GM12878 (cell line): ENCODE measurements around the gene RAB3B. TPM values are rescaled to one million over a fixed set of nuclear protein-coding genes. Genes with fewer than 3 reads are reported as not detected.

ENCODE experiments used
- ATAC-seq: fragments of 200-7000 bp; cut with Tn5 transposase; 3 replicates; pipeline ENCODE4 v1.9.1; 2020; ENCODE audit warnings: mild to moderate bottlenecking, moderate library complexity
- BruUV-seq: library from RNA; stranded (reverse); fragments of 400-500 nt; replicated peaks from 2 replicates; lab custom pipeline; 2021; lab: Mats Ljungman, UMichigan
- CTCF ChIA-PET: fragments of 300-600 bp; sonication (Branson Sonifier 250); formaldehyde crosslinking; extraction: SDS; loops from one replicate; lab custom pipeline; 2021; ENCODE audit warnings: inconsistent platforms; lab: Yijun Ruan, JAX
- POLR2A ChIA-PET: fragments of 350-600 bp; formaldehyde crosslinking; extraction: SDS; loops from one replicate; lab custom pipeline; 2021; ENCODE audit warnings: inconsistent platforms; lab: Charles Lee
- RAD21 ChIA-PET: fragments of 300-600 bp; sonication (Branson Sonifier 250); formaldehyde crosslinking; loops from one replicate; lab custom pipeline; 2023; ENCODE audit warnings: antibody characterized with exemption; ENCODE audit not compliant: unreplicated experiment; lab: Charles Lee
- SMC1A ChIA-PET: fragments of 300-600 bp; sonication (Branson Sonifier 250); formaldehyde crosslinking; loops from one replicate; lab custom pipeline; 2023; ENCODE audit not compliant: unreplicated experiment, uncharacterized antibody; lab: Charles Lee
- DNase-seq: peaks from one replicate; pipeline ENCODE4 v3.0.0-alpha.2; 2011; ENCODE audit warnings: low read depth, low spot score
- FAIRE-seq: peaks from 3 replicates; lab custom pipeline; 2011; peaks lifted over from hg19 to GRCh38; lab: Jason Lieb, UNC
- H2AFZ ChIP-seq: 2 replicates; pipeline ENCODE4 v1.6.0; 2011; ENCODE audit warnings: low read depth, low read length, control low read depth; ENCODE audit not compliant: control insufficient read depth
- H3K27ac ChIP-seq: 2 replicates; pipeline ENCODE4 v1.5.1; 2011; ENCODE audit warnings: control low read depth; ENCODE audit not compliant: control insufficient read depth, insufficient read depth
- H3K27me3 ChIP-seq, 2 experiments: replicated peaks in 1 of 2; 2 replicates each; pipeline versions ENCODE4 v1.6.0 to v1.6.1; 2011; ENCODE audit warnings: low read length in 1 of 2; ENCODE audit not compliant: control insufficient read depth in 2 of 2, insufficient read depth in 2 of 2
- H3K36me3 ChIP-seq, 2 experiments: 2 replicates each; pipeline ENCODE4 v1.5.1; 2011; ENCODE audit warnings: low read length in 1 of 2; ENCODE audit not compliant: control insufficient read depth in 2 of 2, insufficient read depth in 2 of 2
- H3K4me1 ChIP-seq: 2 replicates; pipeline ENCODE4 v1.6.1; 2011; ENCODE audit warnings: mild to moderate bottlenecking, low read length, moderate library complexity, mixed read lengths; ENCODE audit not compliant: control insufficient read depth, insufficient read depth
- H3K4me2 ChIP-seq: 2 replicates; pipeline ENCODE4 v1.6.0; 2011; ENCODE audit warnings: control low read depth; ENCODE audit not compliant: control insufficient read depth, insufficient read depth
- H3K4me3 ChIP-seq: fragments of 200-600 bp; sonication (generic); 2 replicates; pipeline ENCODE4 v1.5.1; 2016
- H3K79me2 ChIP-seq: 2 replicates; pipeline ENCODE4 v1.6.0; 2011; ENCODE audit warnings: low read length; ENCODE audit not compliant: control insufficient read depth, insufficient read depth
- H3K9ac ChIP-seq: 2 replicates; pipeline ENCODE4 v1.8.0; 2011; ENCODE audit warnings: low read length, control low read depth, mixed read lengths; ENCODE audit not compliant: control insufficient read depth, insufficient read depth
- H3K9me3 ChIP-seq: replicated peaks from 3 replicates; pipeline ENCODE4 v1.5.1; 2011; ENCODE audit warnings: mild to moderate bottlenecking, low read length; ENCODE audit not compliant: control insufficient read depth, insufficient read depth
- H4K20me1 ChIP-seq: 2 replicates; pipeline ENCODE4 v1.6.0; 2011; ENCODE audit not compliant: control insufficient read depth, insufficient read depth
- ATF2 ChIP-seq: IDR thresholded peaks from 2 replicates; pipeline ENCODE4 v1.6.1; 2012; ENCODE audit warnings: low read length, inconsistent platforms
- ELK1 ChIP-seq: IDR thresholded peaks from 2 replicates; pipeline ENCODE4 v1.6.1; 2012; ENCODE audit warnings: low read depth, low read length, improper control_type of control experiment
- IRF4 ChIP-seq: IDR thresholded peaks from 2 replicates; pipeline ENCODE4 v1.6.1; 2011; ENCODE audit warnings: low read depth, low read length
- KDM1A ChIP-seq: fragments of 200-600 bp; sonication (generic); IDR thresholded peaks from 2 replicates; pipeline ENCODE4 v1.6.1; 2016; ENCODE audit warnings: borderline replicate concordance
- NBN ChIP-seq: fragments of 450-650 bp; IDR thresholded peaks from 2 replicates; pipeline ENCODE4 v1.6.1; 2016
- POU2F2 ChIP-seq: IDR thresholded peaks from 3 replicates; pipeline ENCODE4 v1.6.1; 2011; ENCODE audit warnings: low read depth, mild to moderate bottlenecking, low read length, borderline replicate concordance
- ZBTB40 ChIP-seq: fragments of 450-650 bp; IDR thresholded peaks from 2 replicates; pipeline ENCODE4 v1.6.1; 2016; ENCODE audit warnings: mild to moderate bottlenecking, moderate library complexity, borderline replicate concordance
- WGBS: methylation state at CpG from one replicate; pipeline ENCODE4 v1.1.6; 2016; ENCODE audit warnings: low lambda C conversion rate; ENCODE audit not compliant: insufficient replicate concordance, insufficient coverage; ENCODE audit errors: missing lambda C conversion rate; 5-methylcytosine and 5-hydroxymethylcytosine counted together
- in situ Hi-C: fragments of 300-500 bp; cut with MboI; formaldehyde crosslinking; loops from 9 replicates; pipeline ENCODE4 v1.14.3; 2018; ENCODE audit warnings: mixed read lengths
- intact Hi-C: fragments of 100-400 bp; cut with micrococcal nuclease; formaldehyde crosslinking; loops from one replicate; pipeline ENCODE4 v1.14.2; 2022; ENCODE audit not compliant: unreplicated experiment
- polyA plus RNA-seq, 11 experiments: library from polyadenylated mRNA; depleted of rRNA in 4 of 11; unstranded in 6 of 11; stranded (reverse) in 5 of 11; fragments of >200 nt; fragmentation: Nextera tagmentation in 4 of 11; fragmentation: Illumina TruSeq in 1 of 11; extraction: Ambion mirVana in 4 of 11; extraction: Trizol in 1 of 11; gene quantifications; 1 replicate in 1 of 11; 2 replicates in 10 of 11; pipeline versions ENCODE4 v1.2.1 to v1.2.3, GENCODE V29; 2011 to 2016; ENCODE audit warnings: inconsistent platforms in 2 of 11, missing spikeins in 2 of 11, low read depth in 1 of 11
- total RNA-seq, 4 experiments: library from RNA; depleted of rRNA in 3 of 4; stranded (reverse); fragments of >200 nt in 3 of 4; fragmentation: Illumina TruSeq in 1 of 4; extraction: Trizol in 1 of 4; gene quantifications; 2 replicates each; pipeline versions ENCODE4 v1.2.1 to v1.2.3, GENCODE V29; 2013 to 2021

The RAB3B gene
- total and polyA plus RNA-seq, 10 of the 15 experiments (the other 5 are each of a cell fraction or from before 2014, with no cell fraction given): 0.05 to 0.32 (median 0.24) TPM

GRCh38 chr1:51906306-51907078 lies 84.0 kb downstream of the RAB3B start:
- WGBS: 32% methylated on average over 4 of the region's 4 CpGs
- no TSS peak for BruUV-seq
- TF ChIP-seq NBN (no peak), ZBTB40 (no peak), KDM1A (no peak), IRF4 (no peak), POU2F2 (no peak), ELK1 (no peak), ATF2 (no peak)
- SMC1A ChIA-PET: interaction anchor here (2.2 kb wide), 1 partner anchor 18 kb away, joined by 10 read pairs; no protein-coding TSS in a partner anchor
- in situ Hi-C loops (no loop called here), intact Hi-C loops (no loop called here)
- H3K36me3 ChIP-seq: no peaks in the 10 kb centered on the region
- H4K20me1 ChIP-seq: no peaks in the 10 kb centered on the region
- no peaks in the 10 kb centered on the region; the same call in 2 of the 3 replicates for H3K9me3 ChIP-seq
- DNase-seq: no peak
- FAIRE-seq: no peak
- no peak overlapping the region for H2AFZ ChIP-seq
- no peak for ATAC-seq
- no peak overlapping the region for H3K27ac ChIP-seq
- RAD21 ChIA-PET: interaction anchor here (2.2 kb wide), 1 partner anchor 9 kb away, joined by 8 read pairs; no protein-coding TSS in a partner anchor
- H3K27me3 ChIP-seq: peaks cover 0 to 2% of the 10 kb centered on the region in 2 experiments; a peak in 2 of 4 replicates
- no peak overlapping the region; the same call in 1 of the 2 replicates for H3K4me2 ChIP-seq
- peaks cover 2% of the 10 kb centered on the region; the same call in 1 of the 2 replicates for H3K4me1 ChIP-seq
- CTCF ChIA-PET: interaction anchor here (0.9 to 2.6 kb wide), 4 partner anchors 9 to 98 kb away, joined by 3 to 13 read pairs (median 4); no protein-coding TSS in a partner anchor
- POLR2A ChIA-PET: no interaction called here
- H3K4me3 ChIP-seq: no peak overlapping the region
- H3K79me2 ChIP-seq: no peaks in the 10 kb centered on the region
- H3K9ac ChIP-seq: no peak overlapping the region
